HL-60 (cell line): ENCODE results near the gene SMIM17.
"Not testable (repeated sequence)": the region's sequence is repeated elsewhere in the genome, so short reads cannot be mapped to it uniquely, and the experiment has no call there.

Experiments
- DNase-seq, 2 experiments: peaks; one replicate each; pipeline ENCODE4 v3.0.0-alpha.2; 2010 to 2020; ENCODE audit warnings: low read depth in 1 of 2, low spot score in 1 of 2
- H3K27ac ChIP-seq: fragments of 250-450 bp; sonication (Bioruptor Pico); replicated peaks from 2 replicates; pipeline ENCODE4 v1.5.1; 2020; ENCODE audit warnings: mild to moderate bottlenecking, moderate library complexity
- H3K27me3 ChIP-seq: fragments of 250-450 bp; sonication (Bioruptor Pico); 2 replicates; pipeline ENCODE4 v1.5.1; 2021; ENCODE audit warnings: mild to moderate bottlenecking, moderate library complexity; ENCODE audit not compliant: insufficient read depth, poor library complexity, severe bottlenecking
- H3K4me3 ChIP-seq: replicated peaks from 2 replicates; pipeline ENCODE4 v1.5.1; 2011; ENCODE audit warnings: mild to moderate bottlenecking, control low read depth, low read length; ENCODE audit not compliant: insufficient read depth
- CTCF ChIP-seq: IDR thresholded peaks from one replicate; pipeline ENCODE4 v1.5.1; 2011; ENCODE audit warnings: low read length, control low read depth, inconsistent platforms; ENCODE audit not compliant: insufficient read depth
- GABPA ChIP-seq: IDR thresholded peaks from 2 replicates; pipeline ENCODE4 v1.6.1; 2012; ENCODE audit warnings: low read depth
- POLR2AphosphoS5 ChIP-seq: IDR thresholded peaks from 2 replicates; pipeline ENCODE4 v1.6.1; 2012; ENCODE audit warnings: low read depth
- REST ChIP-seq: IDR thresholded peaks from 2 replicates; pipeline ENCODE4 v1.6.1; 2012; ENCODE audit warnings: low read depth; ENCODE audit not compliant: insufficient replicate concordance
- SPI1 ChIP-seq: IDR thresholded peaks from 2 replicates; pipeline ENCODE4 v1.6.1; 2012; ENCODE audit warnings: low read depth, mild to moderate bottlenecking, borderline replicate concordance

SMIM17 gene

GRCh38 chr19:56670961-56671612 is 28.1 kb downstream of the SMIM17 start:
- DNase-seq = no peak
- Histone ChIP-seq H3K27me3 (no peaks in the 10 kb centered on the region), H3K4me3 (peak overlapping the region; percentile 1; the same call in 1 of the 2 replicates), H3K27ac (peak overlapping the region; percentile 66)
- TF ChIP-seq REST = no peak
- TF ChIP-seq SPI1 = no peak
- no peak for TF ChIP-seq GABPA
- TF ChIP-seq POLR2AphosphoS5 = no peak
- TF ChIP-seq CTCF = no peak

GRCh38 chr19:56671613-56671994 is 28.6 kb downstream of the SMIM17 start, which contains the start of gene ZNF835:
ZNF835 (minus strand) TSS chr19:56671757; CDS start chr19:56665198, 6,559 bp downstream.
- Histone ChIP-seq H3K27me3 (no peaks in the 10 kb centered on the region), H3K4me3 (peak within 1 kb of the TSS; percentile 1; the same call in 1 of the 2 replicates), H3K27ac (peak within 1 kb of the TSS; percentile 66)
- TF ChIP-seq POLR2AphosphoS5 = peak; percentile 37; the same call in 1 of the 2 replicates
- no peak for TF ChIP-seq GABPA
- TF ChIP-seq SPI1 = no peak
- peak; percentile 24 to 90 for DNase-seq

GRCh38 chr19:56672610-56673009 is 29.7 kb downstream of the SMIM17 start:
- DNase-seq, H3K27me3 ChIP-seq, H3K27ac ChIP-seq, H3K4me3 ChIP-seq: not testable (repeated sequence)

GRCh38 chr19:56678205-56678604 is 35.2 kb downstream of the SMIM17 start:
- DNase-seq = no peak
- H3K27me3 ChIP-seq = no peaks in the 10 kb centered on the region
- H3K4me3 ChIP-seq = no peak overlapping the region
- no peak overlapping the region for H3K27ac ChIP-seq
- TF ChIP-seq POLR2AphosphoS5 (no peak), REST (no peak), SPI1 (no peak)

- Histone ChIP-seq H3K27me3 (no peaks in the 10 kb centered on the region), H3K27ac (no peak overlapping the region), H3K4me3 (no peak overlapping the region)
- TF ChIP-seq REST (no peak), SPI1 (no peak), POLR2AphosphoS5 (no peak), GABPA (no peak), CTCF (no peak)
- DNase-seq = no peak
Observed at GRCh38 chr19:56681702-56682101, 38.7 kb downstream of the SMIM17 start.
